Occipital lobe (tissue), 2 donors: Measurements from ENCODE around the gene BYSL. TPM values are rescaled to one million over a fixed set of nuclear protein-coding genes. Genes with fewer than 3 reads are reported as not detected.

Experiments used
- DNase-seq: peaks from one replicate; lab custom pipeline; 2025; lab: John Stamatoyannopoulos, UW
- total RNA-seq: library from RNA; depleted of rRNA; stranded (reverse); fragments of >200 nt; gene quantifications from one replicate; pipeline ENCODE4 v1.2.3, GENCODE V29; 2014

Gene BYSL, protein sequence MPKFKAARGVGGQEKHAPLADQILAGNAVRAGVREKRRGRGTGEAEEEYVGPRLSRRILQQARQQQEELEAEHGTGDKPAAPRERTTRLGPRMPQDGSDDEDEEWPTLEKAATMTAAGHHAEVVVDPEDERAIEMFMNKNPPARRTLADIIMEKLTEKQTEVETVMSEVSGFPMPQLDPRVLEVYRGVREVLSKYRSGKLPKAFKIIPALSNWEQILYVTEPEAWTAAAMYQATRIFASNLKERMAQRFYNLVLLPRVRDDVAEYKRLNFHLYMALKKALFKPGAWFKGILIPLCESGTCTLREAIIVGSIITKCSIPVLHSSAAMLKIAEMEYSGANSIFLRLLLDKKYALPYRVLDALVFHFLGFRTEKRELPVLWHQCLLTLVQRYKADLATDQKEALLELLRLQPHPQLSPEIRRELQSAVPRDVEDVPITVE
- 14.0 TPM for total RNA-seq

DNA sequence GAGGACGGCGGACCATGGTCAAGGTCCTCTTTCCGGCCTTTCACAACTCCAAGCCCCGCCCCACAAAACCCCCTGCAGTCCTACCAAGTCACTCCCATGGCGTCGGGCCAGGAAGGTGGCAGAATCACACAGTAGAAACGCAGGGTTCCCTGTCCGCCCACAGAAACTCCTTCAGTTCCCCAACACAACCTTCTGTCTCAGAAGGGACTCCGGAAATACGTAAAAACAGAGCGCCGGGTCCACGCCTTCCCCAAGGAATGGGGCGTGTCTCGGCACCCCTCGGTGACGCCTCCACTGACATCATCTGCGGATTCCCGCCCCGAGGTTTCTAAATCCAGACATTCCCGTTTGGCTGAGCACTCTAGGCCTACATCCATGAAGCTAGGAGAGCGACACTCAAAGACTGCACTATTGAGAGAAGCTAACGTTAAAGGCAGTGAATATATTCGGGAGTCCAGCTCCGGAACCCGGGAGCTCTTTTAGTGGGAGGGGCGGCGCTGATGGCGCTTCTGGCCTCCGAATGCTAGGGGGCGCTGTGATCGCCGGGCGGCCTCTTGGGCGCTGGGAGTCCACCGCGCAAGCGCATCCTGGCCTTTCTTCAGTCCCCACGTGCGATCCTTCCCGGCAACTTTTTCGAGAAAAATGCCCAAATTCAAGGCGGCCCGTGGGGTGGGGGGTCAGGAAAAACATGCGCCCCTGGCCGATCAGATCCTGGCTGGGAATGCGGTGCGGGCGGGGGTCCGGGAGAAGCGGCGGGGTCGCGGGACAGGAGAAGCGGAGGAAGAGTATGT lies at the start of gene BYSL, which contains the start of gene MED20:
TSS of gene BYSL (plus strand) at position 579 of the 791 bp plus-strand sequence. CDS start at position 643, 64 bp downstream.
TSS of gene MED20 (minus strand) at position 219 of the 791 bp plus-strand sequence. CDS start at position 98, 121 bp downstream.
- peak; percentile 94 for DNase-seq

DNA sequence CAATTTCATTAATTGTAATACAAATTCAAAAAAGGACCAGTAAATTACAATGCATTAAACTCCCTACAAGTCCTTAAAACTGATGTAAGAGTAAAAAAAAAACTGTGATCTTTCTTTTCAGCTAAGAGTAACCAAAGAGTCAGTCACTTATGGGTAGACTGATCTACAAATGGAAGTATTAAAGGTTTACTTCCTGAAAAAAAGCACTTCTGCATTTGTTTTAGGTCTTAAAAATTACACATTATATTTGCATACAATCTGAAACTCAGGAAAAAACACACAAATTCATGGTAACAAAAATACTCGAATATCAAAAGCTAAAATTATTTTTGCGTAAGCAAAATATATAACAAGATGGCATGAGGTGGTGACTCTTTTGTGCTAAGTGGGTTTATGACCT lies 49.6 kb upstream of the BYSL start:
- DNase-seq, result no peak

DNA sequence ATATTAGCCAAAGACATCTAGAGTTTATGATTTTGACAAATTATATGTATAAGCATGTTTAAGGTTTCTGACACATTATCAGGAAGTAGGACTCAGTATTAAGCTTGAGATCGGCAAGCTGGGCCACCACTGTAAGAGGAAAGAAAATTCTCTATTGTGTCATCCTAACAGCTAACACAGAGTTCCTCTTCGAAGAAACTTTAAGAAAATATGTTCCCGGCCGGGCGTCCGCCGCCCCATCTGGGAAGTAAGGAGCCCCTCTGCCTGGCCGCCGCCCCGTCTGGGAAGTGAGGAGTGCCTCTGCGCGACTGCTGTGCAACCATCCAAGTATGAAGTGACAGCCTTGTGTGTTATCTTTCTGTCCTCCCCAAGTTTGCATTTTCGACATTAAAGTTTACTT lies 49.2 kb upstream of the BYSL start:
- DNase-seq, result no peak

DNA sequence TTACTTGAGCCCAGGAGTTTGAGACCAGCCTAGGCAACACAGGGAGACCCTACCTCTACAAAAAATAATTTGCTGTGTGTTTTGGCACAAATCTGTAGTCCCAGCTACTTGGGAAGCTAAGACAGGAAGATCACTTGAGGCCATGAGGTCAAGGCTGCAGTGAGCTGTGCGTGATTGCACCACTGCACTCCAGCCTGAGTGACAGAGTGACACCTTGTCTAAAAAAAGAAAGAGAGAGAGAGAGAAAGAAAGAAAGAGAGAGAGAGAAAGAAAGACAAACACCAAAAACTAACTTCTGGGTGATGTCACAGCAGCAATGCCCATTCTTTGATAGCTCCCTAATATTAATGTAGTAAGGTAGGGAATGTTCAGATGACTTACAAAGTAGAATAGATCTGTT lies 46.6 kb upstream of the BYSL start:
- no peak for DNase-seq

DNA sequence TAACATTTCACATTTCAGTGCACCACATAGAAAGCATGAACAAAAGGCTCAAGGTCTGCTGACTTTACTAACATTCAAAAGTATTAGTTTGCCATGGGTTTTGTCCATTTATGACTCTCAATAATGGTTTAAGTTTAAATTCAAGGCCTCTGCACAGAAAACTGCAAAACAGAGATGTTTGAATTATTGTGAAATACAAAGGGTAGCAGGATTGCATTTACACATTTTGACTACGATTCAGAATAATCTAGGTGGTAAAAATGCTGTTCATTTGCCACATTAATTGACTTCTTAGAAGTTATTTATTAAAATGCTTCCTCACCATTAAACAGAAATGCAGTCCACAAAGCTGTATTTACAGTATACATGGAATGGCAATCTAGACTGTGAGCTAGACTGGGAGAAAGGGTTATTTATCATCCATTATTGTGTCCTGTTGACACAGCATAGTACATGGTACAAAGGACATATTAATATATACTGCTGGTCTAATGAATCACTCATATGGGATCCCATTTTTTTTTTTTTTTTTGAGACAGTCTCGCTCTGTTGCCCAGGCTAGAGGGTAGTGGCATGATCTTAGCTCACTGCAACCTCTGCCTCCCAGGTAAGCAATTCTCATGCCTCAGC lies 44.1 kb upstream of the BYSL start:
- DNase-seq, result no peak

DNA sequence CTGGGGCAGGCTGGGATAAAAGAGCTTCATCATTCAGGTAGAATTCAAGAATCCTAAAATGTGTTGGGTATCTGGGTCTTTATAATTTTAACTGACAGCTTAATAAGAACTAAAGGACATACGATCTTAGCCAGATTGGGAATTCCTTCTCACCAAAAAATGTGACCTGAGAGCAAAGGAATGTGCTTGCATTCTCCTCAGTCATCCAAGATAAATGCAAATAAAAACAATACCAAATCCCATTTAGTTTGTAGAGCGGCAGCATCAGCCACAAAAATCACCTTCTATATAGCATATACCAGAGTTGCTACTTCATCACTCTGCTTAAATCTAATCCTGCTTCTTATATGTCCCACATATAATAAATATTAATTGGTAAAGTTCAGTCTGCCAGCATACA lies 43.1 kb upstream of the BYSL start:
- DNase-seq, result no peak

DNA sequence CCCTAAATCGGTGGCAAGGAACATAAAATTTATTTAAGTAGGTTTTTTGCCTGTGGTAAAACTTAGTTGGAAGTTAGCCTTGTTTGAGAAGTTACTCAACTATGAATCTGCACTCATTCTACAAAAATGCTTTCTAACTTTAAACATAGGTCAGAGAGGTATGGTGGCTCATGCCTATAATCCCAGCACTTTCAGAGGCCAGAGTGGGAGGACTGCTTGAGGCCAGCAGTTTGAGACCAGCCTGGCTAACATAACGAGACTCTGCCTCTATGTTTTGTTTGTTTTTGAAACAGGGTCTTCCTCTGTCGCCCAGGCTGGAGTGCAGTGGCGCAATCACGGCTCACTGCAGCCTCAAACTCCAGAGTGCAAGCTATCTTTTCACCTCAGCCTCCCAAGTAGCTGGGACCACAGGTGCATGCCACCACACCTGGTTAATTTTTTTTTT lies 42.3 kb upstream of the BYSL start:
- no peak for DNase-seq

DNA sequence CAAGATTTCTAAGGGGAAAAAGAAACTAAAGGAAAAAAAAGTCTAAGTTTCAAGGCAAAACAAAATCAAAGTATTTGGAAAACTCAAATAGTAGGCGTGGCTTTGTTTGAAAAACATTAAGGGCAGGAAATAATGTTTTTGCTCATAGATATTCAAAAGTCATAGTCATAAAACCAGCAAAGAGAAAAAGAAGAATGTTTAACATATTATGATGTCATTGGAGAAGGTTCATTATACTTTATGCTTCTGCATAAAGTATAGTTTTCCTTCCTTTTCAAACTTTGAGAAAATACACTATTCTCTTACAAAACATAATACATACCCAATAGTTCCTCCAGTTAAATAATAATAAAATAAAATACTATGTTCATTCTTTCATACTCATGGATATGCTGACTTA lies 39.8 kb upstream of the BYSL start:
- no peak for DNase-seq

DNA sequence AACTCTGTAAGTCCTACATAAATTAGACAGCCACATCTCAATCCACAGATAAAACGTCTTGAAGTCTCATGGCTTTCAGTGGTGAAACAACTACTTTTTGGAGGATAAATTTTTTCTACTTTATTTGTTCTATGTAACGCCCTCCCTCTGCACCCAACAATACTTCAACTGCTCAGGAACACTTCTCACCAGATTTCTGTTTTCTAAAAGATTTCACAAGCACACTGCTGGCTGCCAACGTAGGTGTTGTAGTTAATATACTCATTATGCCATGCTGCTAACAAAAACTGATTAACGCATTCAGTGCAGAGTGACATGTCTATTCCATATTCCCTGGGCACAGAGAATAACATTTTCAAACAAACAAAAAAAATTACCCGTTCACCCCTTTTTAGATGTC lies 36.3 kb upstream of the BYSL start:
- DNase-seq, result no peak

DNA sequence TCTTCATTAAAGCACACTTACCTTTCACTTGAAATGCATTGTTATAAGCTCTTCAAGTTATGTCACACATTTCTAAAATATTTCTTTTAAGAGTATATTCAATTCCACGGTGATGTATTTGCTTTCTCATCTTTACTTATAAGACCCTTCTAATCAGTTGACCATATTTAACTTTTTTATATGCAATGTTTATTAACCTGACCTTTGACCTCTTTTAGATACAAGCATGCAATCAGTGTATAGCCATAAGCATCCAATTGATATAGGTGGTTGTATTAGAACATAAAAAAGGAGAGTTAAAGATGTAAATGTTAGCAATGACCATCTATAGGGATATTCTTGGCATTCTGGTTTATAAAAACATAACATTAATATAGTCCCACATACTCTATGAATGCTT lies 35.4 kb upstream of the BYSL start:
- DNase-seq, result no peak

DNA sequence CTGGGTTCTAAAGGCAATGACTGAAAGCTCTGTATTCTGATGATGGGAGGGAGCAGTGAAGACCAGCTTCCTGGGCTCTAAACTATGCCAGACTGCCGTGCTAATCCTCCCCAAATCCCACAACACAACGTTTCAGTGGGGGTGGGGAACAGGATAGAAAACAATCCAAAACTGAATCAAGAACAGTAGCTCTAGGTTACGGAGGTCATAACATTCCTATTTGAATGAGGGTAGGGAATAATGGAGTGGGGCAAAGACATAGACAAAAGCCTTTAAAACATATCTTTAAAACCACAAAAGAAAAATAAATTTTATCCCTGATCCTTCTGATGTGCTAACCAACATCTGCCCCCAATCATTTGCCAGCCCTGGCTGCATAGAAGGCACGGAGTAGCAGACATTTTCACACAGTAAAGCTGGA lies 34.0 kb upstream of the BYSL start:
- DNase-seq, result no peak

DNA sequence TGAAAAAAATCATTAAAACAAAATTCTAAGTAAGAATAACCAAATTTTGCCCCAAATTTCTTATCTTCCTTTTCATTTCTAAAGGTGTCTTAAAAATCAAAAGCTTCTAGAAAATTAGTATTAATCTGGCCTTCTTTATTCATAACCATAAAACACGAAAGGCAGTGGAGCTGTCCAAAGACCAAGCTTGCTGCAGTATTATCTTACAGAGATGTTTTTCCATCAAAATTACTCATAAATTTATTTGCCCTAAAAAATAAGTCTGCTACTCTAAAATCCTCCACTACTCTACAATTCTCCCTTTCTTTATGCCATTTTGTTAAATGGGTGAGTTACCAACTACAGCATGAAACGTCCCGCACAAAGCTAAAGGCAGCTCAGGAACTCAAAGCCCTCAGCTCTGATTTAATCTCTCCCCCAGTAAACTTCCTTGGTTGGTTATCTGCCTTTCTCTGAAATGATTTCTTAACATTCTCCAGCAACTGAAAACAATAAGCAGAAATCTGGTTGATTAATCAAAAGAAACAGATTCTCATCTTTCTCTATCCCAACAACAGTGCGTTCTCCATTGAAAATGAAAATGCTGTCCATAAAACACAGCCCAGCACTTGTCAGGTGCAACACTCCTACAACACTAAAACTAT lies 28.3 kb upstream of the BYSL start:
- DNase-seq, result no peak

DNA sequence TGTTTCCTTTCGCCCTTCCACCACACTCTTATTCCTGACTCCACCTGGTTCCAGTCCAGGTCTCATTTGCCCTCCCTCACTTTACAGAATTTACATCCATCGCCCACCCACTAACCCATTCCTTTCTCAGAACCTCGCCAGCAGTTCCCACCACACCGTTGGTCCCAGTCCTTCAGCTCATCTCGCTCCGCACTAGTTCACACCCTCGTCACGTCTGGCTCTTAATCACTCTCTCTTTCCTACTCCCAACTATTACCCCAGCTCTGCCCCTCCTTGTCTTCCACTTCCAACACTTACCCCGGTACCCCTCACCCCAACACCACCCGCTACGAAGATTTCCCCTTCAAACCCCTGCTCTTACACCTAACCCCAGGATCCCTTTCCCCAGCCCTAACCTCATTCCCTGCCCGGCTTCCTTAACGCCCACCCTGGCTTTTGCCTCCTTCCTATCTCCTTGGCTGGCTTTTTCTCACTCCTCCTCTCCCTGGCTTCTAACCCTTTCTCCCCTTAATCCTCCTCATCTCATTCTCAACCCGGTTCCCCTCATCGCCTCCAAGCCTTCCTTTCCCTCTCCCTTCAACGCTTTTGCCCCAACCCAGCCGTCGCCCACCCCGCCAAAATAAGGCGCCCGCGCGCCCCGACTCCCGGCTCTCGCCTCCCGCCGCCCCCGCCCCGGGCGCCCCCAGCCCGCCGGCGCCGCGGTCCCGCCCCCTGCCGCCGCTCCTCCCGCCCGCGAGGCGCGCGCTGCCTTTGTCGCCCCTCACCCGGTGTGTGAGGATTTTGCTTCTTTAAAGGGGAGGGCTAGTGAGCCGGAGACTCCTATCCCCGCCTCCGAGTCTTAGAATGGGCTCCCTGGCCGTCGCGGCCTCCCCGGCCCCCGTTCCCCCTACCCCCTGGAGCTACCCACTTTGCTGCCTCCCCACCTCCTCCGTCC lies 26.7 kb upstream of the BYSL start:
- no peak for DNase-seq

DNA sequence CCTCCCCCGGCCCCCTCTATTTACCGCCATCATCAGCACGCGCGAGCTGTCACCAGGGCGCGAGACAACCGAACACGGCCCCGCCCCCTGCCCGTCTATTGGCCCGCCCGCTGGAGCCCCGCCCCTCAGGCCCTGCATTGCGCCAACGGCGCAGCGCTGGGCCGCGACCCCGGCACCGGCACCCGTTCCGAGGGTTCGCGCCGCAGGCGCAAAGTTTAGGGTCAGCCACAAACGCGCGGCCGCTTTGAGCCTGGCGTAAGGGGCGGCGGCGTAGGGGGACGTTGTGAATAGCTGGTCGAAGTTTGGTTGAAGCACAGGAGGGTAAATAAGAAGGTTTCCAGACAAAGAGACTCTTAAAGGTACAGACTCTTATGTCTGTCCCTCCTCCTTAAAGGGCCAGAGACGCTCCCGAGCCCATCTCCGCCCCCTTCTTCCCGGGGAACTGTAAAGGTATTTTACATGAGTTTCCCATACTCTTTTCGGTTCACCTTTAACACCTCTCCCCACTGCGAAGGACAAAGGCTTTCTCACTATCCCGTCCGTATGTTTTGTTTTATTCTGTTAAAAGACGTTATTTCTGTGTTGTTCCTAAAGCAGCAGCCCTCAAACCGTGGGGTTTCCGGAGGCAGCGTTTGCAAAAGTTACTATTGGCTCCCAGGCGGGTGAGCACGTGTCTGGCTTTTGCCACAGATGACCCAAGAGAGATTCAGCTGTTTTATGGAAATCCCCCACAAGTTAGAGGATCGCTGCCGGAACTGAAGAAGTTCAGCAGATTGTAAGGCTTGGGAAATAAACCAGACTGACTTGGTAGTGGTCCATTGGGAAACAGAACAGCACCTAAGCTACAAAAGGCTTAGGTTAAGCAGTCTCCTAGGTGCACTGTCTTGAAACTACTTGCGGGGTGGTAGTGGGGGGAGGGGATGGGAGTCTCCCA lies 25.7 kb upstream of the BYSL start, which contains the start of gene USP49:
TSS of gene USP49 (minus strand) at position 76 of the 934 bp plus-strand sequence. CDS start 88,392 bp downstream, outside the sequence.
- DNase-seq, result peak; percentile 88

DNA sequence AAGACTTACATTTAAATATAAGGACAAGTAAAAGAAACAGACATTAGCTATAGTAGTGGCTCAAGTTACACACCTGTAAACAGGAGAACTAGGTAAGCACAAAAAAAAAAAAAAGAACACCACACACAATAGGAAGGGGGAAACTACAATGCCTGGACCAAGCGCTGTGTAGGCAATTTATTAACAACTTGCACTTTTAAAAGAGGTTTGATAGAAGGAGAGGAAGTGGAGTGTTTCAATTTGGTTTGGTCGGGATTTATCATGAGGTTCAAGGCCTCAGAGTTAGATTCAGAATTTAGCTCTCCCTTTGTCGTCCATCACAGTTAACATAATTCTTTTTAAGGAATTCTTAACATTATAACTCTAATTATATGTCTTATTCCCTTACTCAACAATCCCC lies 25.0 kb upstream of the BYSL start:
- no peak for DNase-seq

DNA sequence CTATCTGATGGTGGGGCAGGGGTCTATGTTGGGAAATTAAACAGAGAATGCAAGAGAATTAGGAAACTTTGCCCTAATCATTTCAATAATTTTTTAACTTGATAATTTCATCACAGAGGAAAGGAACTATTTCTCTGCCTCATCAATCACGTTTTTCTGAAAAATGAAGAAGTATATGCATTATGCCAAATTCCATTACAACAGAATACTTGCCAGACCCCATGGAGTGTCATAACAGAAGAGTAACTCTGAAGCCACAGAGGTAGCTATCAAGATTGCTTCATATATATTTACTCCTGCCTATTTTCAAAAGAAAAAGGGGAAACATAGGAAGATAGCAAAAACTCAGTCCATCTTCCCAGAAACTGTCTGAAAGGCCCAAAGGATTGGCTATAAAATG lies 20.4 kb upstream of the BYSL start:
- DNase-seq, result no peak

DNA sequence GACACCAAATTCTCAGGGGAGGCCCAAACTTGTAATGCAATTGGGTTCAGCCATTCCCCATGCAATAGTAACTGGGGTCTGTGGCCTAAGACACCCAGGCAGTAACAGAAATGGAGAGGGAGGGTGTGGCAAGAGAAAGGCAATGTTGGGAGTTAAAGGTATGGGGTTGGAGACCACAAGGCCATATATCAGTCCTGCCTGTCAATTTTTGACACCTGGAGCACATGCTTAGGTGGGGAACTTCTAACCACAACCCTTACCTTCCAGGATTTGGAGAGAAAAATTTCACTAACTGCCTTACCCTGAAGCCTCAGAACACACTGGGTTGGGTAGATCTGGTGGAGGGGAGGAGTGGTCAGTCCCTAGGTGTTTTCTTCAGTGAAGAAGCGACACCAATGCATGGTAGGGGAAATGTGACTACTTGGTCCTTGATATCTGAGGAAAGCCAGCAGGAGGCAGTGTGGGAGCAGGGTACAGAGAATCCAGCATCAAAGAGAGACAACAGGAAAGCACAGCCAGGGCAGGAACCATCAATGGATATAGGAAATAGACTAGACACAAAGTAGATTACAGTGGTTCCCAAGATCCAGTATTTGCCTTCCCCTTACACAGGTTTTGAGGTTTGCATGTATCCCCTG lies 19.3 kb upstream of the BYSL start:
- DNase-seq, result no peak

DNA sequence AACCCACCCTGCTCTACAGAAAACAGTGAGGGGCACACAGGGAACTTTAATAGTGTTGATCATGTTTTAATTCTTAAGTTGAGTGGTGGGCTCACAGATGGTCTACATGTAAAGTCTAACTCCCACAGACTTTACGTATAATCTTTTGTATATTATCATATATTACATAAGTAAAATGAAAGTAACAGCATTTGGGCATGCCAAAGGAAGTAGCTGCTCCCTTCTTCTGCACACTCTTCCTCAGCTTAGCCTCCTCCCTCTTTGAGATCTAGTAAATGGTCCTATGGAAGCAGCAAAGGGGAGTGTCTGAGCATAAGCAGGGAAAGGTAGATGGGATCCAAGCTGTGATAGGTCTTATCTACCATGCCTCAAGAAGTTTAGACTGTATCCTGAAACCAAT lies 11.6 kb upstream of the BYSL start:
- DNase-seq, result no peak

DNA sequence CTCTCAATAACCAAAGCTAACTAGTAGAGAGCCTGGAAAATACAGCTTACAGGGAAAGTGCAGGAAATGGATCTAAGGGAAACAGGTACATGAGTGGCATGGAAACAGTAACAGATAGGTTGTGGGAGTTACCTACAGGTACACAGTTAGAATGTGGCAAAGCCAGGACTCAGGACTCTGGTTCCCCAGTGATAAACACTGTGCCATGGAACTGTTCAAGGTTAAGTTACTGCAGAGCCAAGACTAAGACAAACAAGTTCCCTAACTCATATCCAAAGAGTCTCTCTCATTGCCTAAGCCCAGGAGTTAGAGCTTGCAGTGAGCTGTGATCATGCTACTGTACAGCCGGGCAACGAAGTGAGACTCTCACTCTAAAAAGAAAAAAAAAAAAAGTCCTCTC lies 7.0 kb upstream of the BYSL start:
- DNase-seq, result no peak
